Karpas-422 (cell line): Measurements from ENCODE around the gene CCDC13. TPM values are rescaled to one million over a fixed set of nuclear protein-coding genes. Genes with fewer than 3 reads are reported as not detected.

Source experiments
- DNase-seq: peaks from one replicate; pipeline ENCODE4 v3.0.0-alpha.2; 2015
- H2AFZ ChIP-seq: fragments of 200-600 bp; sonication (generic); 2 replicates; pipeline ENCODE4 v1.6.1; 2014; ENCODE audit warnings: antibody characterized with exemption, low read length, mixed read lengths
- H3K27ac ChIP-seq: fragments of 200-600 bp; sonication (generic); 2 replicates; pipeline ENCODE4 v1.5.1; 2014; ENCODE audit warnings: mild to moderate bottlenecking, low read length, moderate library complexity
- H3K27me3 ChIP-seq: fragments of 200-600 bp; sonication (generic); 2 replicates; pipeline ENCODE4 v1.6.1; 2014; ENCODE audit warnings: low read length, mixed read lengths
- H3K36me3 ChIP-seq: fragments of 200-600 bp; sonication (generic); 2 replicates; pipeline ENCODE4 v1.6.1; 2014; ENCODE audit warnings: low read length, mixed read lengths; ENCODE audit not compliant: insufficient read depth
- H3K4me1 ChIP-seq: fragments of 200-600 bp; sonication (generic); 2 replicates; pipeline ENCODE4 v1.6.1; 2014; ENCODE audit warnings: mild to moderate bottlenecking, low read length, mixed read lengths
- H3K4me2 ChIP-seq: fragments of 200-600 bp; sonication (generic); 2 replicates; pipeline ENCODE4 v1.6.1; 2014; ENCODE audit warnings: low read length, low read depth, mild to moderate bottlenecking; ENCODE audit not compliant: poor library complexity, severe bottlenecking
- H3K4me3 ChIP-seq: fragments of 200-600 bp; sonication (generic); 2 replicates; pipeline ENCODE4 v1.5.1; 2014; ENCODE audit warnings: mild to moderate bottlenecking, antibody characterized with exemption, low read length, mixed read lengths
- H3K79me2 ChIP-seq: fragments of 200-600 bp; sonication (generic); 2 replicates; pipeline ENCODE4 v1.6.1; 2014; ENCODE audit warnings: mild to moderate bottlenecking, low read length, mixed read lengths
- H3K9ac ChIP-seq: fragments of 200-600 bp; sonication (generic); 2 replicates; pipeline ENCODE4 v1.6.0; 2014; ENCODE audit warnings: low read length
- H3K9me2 ChIP-seq: fragments of 200-600 bp; sonication (generic), shearing (Covaris generic); replicated peaks from 2 replicates; pipeline ENCODE4 v1.6.0; 2014; ENCODE audit warnings: mild to moderate bottlenecking, low read length, moderate library complexity; ENCODE audit not compliant: insufficient read depth
- H3K9me3 ChIP-seq: fragments of 300-700, 200-600 bp; sonication (generic); 2 replicates; pipeline ENCODE4 v1.6.1; 2014; ENCODE audit warnings: low read length, mixed read lengths
- H4K20me1 ChIP-seq: fragments of 200-600 bp; sonication (generic); 2 replicates; pipeline ENCODE4 v1.6.1; 2014; ENCODE audit warnings: mild to moderate bottlenecking, antibody characterized with exemption, low read length, low read depth; ENCODE audit not compliant: insufficient read depth
- total RNA-seq: library from RNA; depleted of rRNA; stranded (reverse); fragments of >200 nt; shearing (Covaris generic); gene quantifications from 2 replicates; pipeline ENCODE4 v1.2.3, GENCODE V29; 2014; ENCODE audit warnings: low replicate concordance

The CCDC13 gene
- total RNA-seq, 1 experiment from 2014 or later: 4.2 TPM

GRCh38 chr3:42747581-42747980, 25.5 kb downstream of the CCDC13 start:
- no peak overlapping the region for H2AFZ ChIP-seq
- peaks cover 2% of the 10 kb centered on the region; the same call in 1 of the 2 replicates for H3K4me1 ChIP-seq
- H3K4me2 ChIP-seq: no peak overlapping the region
- no peaks in the 10 kb centered on the region for H3K36me3 ChIP-seq
- H3K9me2 ChIP-seq: no peaks in the 10 kb centered on the region
- no peak overlapping the region for H3K27ac ChIP-seq
- no peaks in the 10 kb centered on the region for H3K27me3 ChIP-seq
- H3K4me3 ChIP-seq: no peak overlapping the region
- no peaks in the 10 kb centered on the region for H3K9me3 ChIP-seq
- H4K20me1 ChIP-seq: no peaks in the 10 kb centered on the region
- H3K79me2 ChIP-seq: no peaks in the 10 kb centered on the region
- DNase-seq: no peak
- H3K9ac ChIP-seq: no peak overlapping the region

- H2AFZ ChIP-seq: no peak overlapping the region
- no peaks in the 10 kb centered on the region for H4K20me1 ChIP-seq
- H3K27me3 ChIP-seq: no peaks in the 10 kb centered on the region
- H3K4me1 ChIP-seq: peaks cover 2% of the 10 kb centered on the region; the same call in 1 of the 2 replicates
- no peak overlapping the region for H3K27ac ChIP-seq
- no peak for DNase-seq
- no peaks in the 10 kb centered on the region for H3K36me3 ChIP-seq
- H3K4me3 ChIP-seq: no peak overlapping the region
- no peak overlapping the region for H3K9ac ChIP-seq
- H3K4me2 ChIP-seq: no peak overlapping the region
- H3K9me2 ChIP-seq: no peaks in the 10 kb centered on the region
- H3K79me2 ChIP-seq: no peaks in the 10 kb centered on the region
- no peaks in the 10 kb centered on the region for H3K9me3 ChIP-seq
These were observed 26.3 kb downstream of the CCDC13 start for GRCh38 chr3:42746455-42747450.

GRCh38 chr3:42745776-42746454, 27.1 kb downstream of the CCDC13 start:
- no peaks in the 10 kb centered on the region for H4K20me1 ChIP-seq
- no peak overlapping the region for H2AFZ ChIP-seq
- H3K27ac ChIP-seq: no peak overlapping the region
- H3K9me2 ChIP-seq: no peaks in the 10 kb centered on the region
- no peak for DNase-seq
- no peaks in the 10 kb centered on the region for H3K27me3 ChIP-seq
- H3K79me2 ChIP-seq: no peaks in the 10 kb centered on the region
- H3K4me2 ChIP-seq: no peak overlapping the region
- no peak overlapping the region for H3K9ac ChIP-seq
- H3K4me3 ChIP-seq: no peak overlapping the region
- no peaks in the 10 kb centered on the region for H3K9me3 ChIP-seq
- no peaks in the 10 kb centered on the region for H3K36me3 ChIP-seq
- H3K4me1 ChIP-seq: peaks cover 2% of the 10 kb centered on the region; the same call in 1 of the 2 replicates

- Histone ChIP-seq H3K36me3 (no peaks in the 10 kb centered on the region), H3K27ac (no peak overlapping the region), H3K27me3 (no peaks in the 10 kb centered on the region), H4K20me1 (no peaks in the 10 kb centered on the region), H3K9me3 (no peaks in the 10 kb centered on the region), H2AFZ (no peak overlapping the region), H3K9ac (no peak overlapping the region), H3K4me2 (no peak overlapping the region), H3K9me2 (no peaks in the 10 kb centered on the region), H3K4me3 (no peak overlapping the region), H3K4me1 (peaks cover 2% of the 10 kb centered on the region; the same call in 1 of the 2 replicates), H3K79me2 (no peaks in the 10 kb centered on the region)
- DNase-seq: no peak
These were observed 27.7 kb downstream of the CCDC13 start for GRCh38 chr3:42745291-42745745.

GRCh38 chr3:42743204-42743995, 29.7 kb downstream of the CCDC13 start:
- Histone ChIP-seq H3K27me3 (no peaks in the 10 kb centered on the region), H3K4me2 (no peak overlapping the region), H4K20me1 (no peaks in the 10 kb centered on the region), H3K4me1 (peaks cover 9% of the 10 kb centered on the region), H3K9me3 (no peaks in the 10 kb centered on the region), H3K9ac (no peak overlapping the region), H3K36me3 (no peaks in the 10 kb centered on the region), H3K4me3 (no peak overlapping the region), H2AFZ (no peak overlapping the region), H3K79me2 (no peaks in the 10 kb centered on the region), H3K9me2 (no peaks in the 10 kb centered on the region), H3K27ac (no peak overlapping the region)
- no peak for DNase-seq

- Histone ChIP-seq H3K9ac (no peak overlapping the region), H3K9me2 (no peaks in the 10 kb centered on the region), H3K4me2 (no peak overlapping the region), H3K36me3 (no peaks in the 10 kb centered on the region), H3K9me3 (no peaks in the 10 kb centered on the region), H4K20me1 (no peaks in the 10 kb centered on the region), H3K27ac (no peak overlapping the region), H3K27me3 (no peaks in the 10 kb centered on the region), H3K79me2 (no peaks in the 10 kb centered on the region), H3K4me3 (no peak overlapping the region), H3K4me1 (peaks cover 7% of the 10 kb centered on the region), H2AFZ (no peak overlapping the region)
- DNase-seq: no peak
These were observed 30.4 kb downstream of the CCDC13 start for GRCh38 chr3:42742688-42743087.

GRCh38 chr3:42742259-42742658, 30.8 kb downstream of the CCDC13 start:
- H3K4me3 ChIP-seq: no peak overlapping the region
- H3K4me1 ChIP-seq: peaks cover 7% of the 10 kb centered on the region
- no peaks in the 10 kb centered on the region for H4K20me1 ChIP-seq
- H3K4me2 ChIP-seq: no peak overlapping the region
- no peaks in the 10 kb centered on the region for H3K27me3 ChIP-seq
- H3K79me2 ChIP-seq: no peaks in the 10 kb centered on the region
- H3K27ac ChIP-seq: no peak overlapping the region
- H3K9me2 ChIP-seq: no peaks in the 10 kb centered on the region
- H3K9ac ChIP-seq: no peak overlapping the region
- H3K9me3 ChIP-seq: no peaks in the 10 kb centered on the region
- DNase-seq: no peak
- no peak overlapping the region for H2AFZ ChIP-seq
- no peaks in the 10 kb centered on the region for H3K36me3 ChIP-seq
